Bronchial epithelial cell (primary cell): ENCODE results near the gene SAG. TPM values are rescaled to one million over a fixed set of nuclear protein-coding genes. Genes with fewer than 3 reads are reported as not detected.

ENCODE experiments used
- DNase-seq: peaks from one replicate; pipeline ENCODE4 v3.0.0-alpha.2; 2010; ENCODE audit warnings: low read depth
- FAIRE-seq: peaks from 2 replicates; lab custom pipeline; 2011; peaks lifted over from hg19 to GRCh38; lab: Jason Lieb, UNC
- H3K27me3 ChIP-seq: 2 replicates; pipeline ENCODE4 v1.5.1; 2011; ENCODE audit warnings: low read length; ENCODE audit not compliant: control insufficient read depth, insufficient read depth
- H3K36me3 ChIP-seq: 2 replicates; pipeline ENCODE4 v1.5.1; 2011; ENCODE audit warnings: low read length; ENCODE audit not compliant: control insufficient read depth, insufficient read depth
- H3K4me3 ChIP-seq: 2 replicates; pipeline ENCODE4 v1.5.1; 2011; ENCODE audit warnings: mild to moderate bottlenecking, low read depth, low read length, control low read depth
- CTCF ChIP-seq: IDR thresholded peaks from 2 replicates; pipeline ENCODE4 v1.5.1; 2011; ENCODE audit warnings: mild to moderate bottlenecking, moderate library complexity, low read length, control low read depth, inconsistent platforms; ENCODE audit not compliant: insufficient read depth, severe bottlenecking
- total RNA-seq: library from RNA; depleted of rRNA; stranded (reverse); fragments of >200 nt; gene quantifications from 2 replicates; pipeline ENCODE4 v1.2.1, GENCODE V29; 2014

Gene SAG
- total RNA-seq, 1 donor from 2014 or later, result not detected

GRCh38 chr2:233280114-233280693 is 27.4 kb upstream of the SAG start:
- no peak for DNase-seq
- H3K4me3 ChIP-seq, result no peak overlapping the region
- no peak for TF ChIP-seq CTCF
- no peak for FAIRE-seq
- peaks cover 20% of the 10 kb centered on the region for H3K36me3 ChIP-seq
- H3K27me3 ChIP-seq, result no peaks in the 10 kb centered on the region

DNA sequence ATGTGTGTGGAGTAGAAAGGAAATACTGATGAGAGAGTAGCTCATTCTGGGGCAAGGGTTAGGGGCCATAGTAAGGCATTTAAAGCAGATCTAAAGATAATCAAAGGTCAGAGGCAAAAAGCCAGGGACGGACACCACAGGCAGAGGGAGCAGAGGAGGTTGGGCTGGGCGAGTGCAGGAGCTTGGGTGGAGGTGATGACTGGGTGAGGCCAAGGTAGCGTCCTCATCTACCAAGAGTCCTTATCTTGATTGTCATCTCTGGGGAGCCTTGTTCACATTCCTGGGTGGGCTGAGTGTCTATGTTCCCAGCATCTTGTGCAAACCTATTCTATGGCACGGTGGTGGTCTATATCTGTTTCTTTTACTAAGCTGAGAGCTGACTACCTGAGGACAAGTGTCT is 26.1 kb upstream of the SAG start:
- Histone ChIP-seq H3K36me3 (peaks cover 22% of the 10 kb centered on the region), H3K27me3 (no peaks in the 10 kb centered on the region), H3K4me3 (no peak overlapping the region)
- no peak for TF ChIP-seq CTCF
- DNase-seq (no peak), FAIRE-seq (no peak)

- Histone ChIP-seq H3K36me3 (peaks cover 24% of the 10 kb centered on the region), H3K4me3 (no peak overlapping the region), H3K27me3 (no peaks in the 10 kb centered on the region)
- DNase-seq, result no peak
- FAIRE-seq, result no peak
- TF ChIP-seq CTCF, result no peak
Observed at GRCh38 chr2:233281992-233282603, 25.5 kb upstream of the SAG start.

GRCh38 chr2:233285921-233286320 is 21.7 kb upstream of the SAG start:
- no peak for TF ChIP-seq CTCF
- DNase-seq, result peak; percentile 7

GRCh38 chr2:233287871-233288270 is 19.7 kb upstream of the SAG start:
- FAIRE-seq, result no peak
- H3K36me3 ChIP-seq, result peaks cover 37% of the 10 kb centered on the region
- no peak overlapping the region for H3K4me3 ChIP-seq
- H3K27me3 ChIP-seq, result no peaks in the 10 kb centered on the region
- TF ChIP-seq CTCF, result no peak
- no peak for DNase-seq

More at GRCh38 chr2:233285921-233286320, 21.7 kb upstream of the SAG start:
- H3K36me3 ChIP-seq, result peaks cover 30% of the 10 kb centered on the region
- FAIRE-seq, result no peak
- no peaks in the 10 kb centered on the region for H3K27me3 ChIP-seq
- H3K4me3 ChIP-seq, result no peak overlapping the region
